Cardiac muscle cell (in vitro differentiated cells and primary cell): ENCODE data around the gene ZBTB8OS. TPM values are rescaled to one million over a fixed set of nuclear protein-coding genes. Genes with fewer than 3 reads are reported as not detected.

Source experiments
- DNase-seq, 2 donors: peaks; one replicate each; pipeline versions ENCODE4 v3.0.0 to v3.0.0-alpha.2; 2010 to 2017; ENCODE audit warnings: low read depth in 1 of 2, low spot score in 1 of 2
- H3K27ac ChIP-seq: fragments of 200-600 bp; sonication (generic); 2 replicates; pipeline ENCODE4 v1.5.1; 2016
- H3K27me3 ChIP-seq: fragments of 200-600 bp; sonication (generic); 2 replicates; pipeline ENCODE4 v1.6.0; 2016; ENCODE audit warnings: control low read depth
- H3K36me3 ChIP-seq: fragments of 200-600 bp; sonication (generic); 2 replicates; pipeline ENCODE4 v1.5.1; 2016; ENCODE audit warnings: control low read depth
- H3K4me1 ChIP-seq: fragments of 200-600 bp; sonication (generic); 2 replicates; pipeline ENCODE4 v1.8.1; 2017; ENCODE audit warnings: low read depth, mild to moderate bottlenecking, mixed run types
- H3K4me3 ChIP-seq: fragments of 200-600 bp; sonication (generic); 2 replicates; pipeline ENCODE4 v1.5.1; 2016; ENCODE audit warnings: mild to moderate bottlenecking
- H3K9me3 ChIP-seq: fragments of 200-600 bp; sonication (generic); 2 replicates; pipeline ENCODE4 v1.5.1; 2017; ENCODE audit warnings: low read depth, mild to moderate bottlenecking, control low read depth
- polyA plus RNA-seq: library from polyadenylated mRNA; unstranded; fragments of >200 nt; fragmentation: Nextera tagmentation; extraction: Ambion mirVana; gene quantifications from 2 replicates; pipeline ENCODE4 v1.2.1, GENCODE V29; 2016
- total RNA-seq: library from RNA; depleted of rRNA; stranded (reverse); fragments of >200 nt; gene quantifications from 2 replicates; pipeline ENCODE4 v1.2.3, GENCODE V29; 2016
- TF ChIP-seq, protein P1 (sequence below): IDR thresholded peaks from 2 replicates; pipeline ENCODE4 v1.5.1; 2012; ENCODE audit warnings: low read depth, mild to moderate bottlenecking, low read length

Gene ZBTB8OS
- total and polyA plus RNA-seq, 2 experiments from 2014 or later, result 37.1 to 66.8 TPM

DNA sequence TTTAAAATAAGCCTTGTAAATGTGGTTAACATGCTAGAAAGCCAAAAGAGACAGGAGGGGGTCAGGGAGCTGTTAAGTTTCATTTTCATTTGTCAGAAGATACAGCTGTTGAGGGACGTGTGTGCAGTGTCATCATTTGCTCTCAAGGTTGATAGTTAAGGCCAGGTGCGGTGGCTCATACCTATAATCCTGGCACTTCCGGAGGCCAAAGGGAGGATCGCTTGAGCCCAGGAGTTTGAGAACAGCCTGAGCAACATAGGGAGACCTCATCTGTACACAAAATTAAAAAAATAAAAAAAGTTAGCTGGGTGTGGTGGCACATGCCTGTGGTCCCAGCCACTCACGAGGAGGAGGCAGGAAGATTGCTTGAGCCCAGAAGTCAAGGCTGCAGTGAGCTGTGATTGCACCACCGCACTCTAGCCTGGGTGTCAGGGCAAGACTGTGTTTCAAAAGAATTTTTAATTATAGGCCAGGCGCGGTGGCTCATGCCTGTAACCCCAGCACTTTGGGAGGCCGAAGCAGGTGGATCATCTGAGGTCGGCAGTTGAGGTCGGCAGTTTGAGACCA is 22.7 kb downstream of the ZBTB8OS start:
- TF ChIP-seq, protein P1, sequence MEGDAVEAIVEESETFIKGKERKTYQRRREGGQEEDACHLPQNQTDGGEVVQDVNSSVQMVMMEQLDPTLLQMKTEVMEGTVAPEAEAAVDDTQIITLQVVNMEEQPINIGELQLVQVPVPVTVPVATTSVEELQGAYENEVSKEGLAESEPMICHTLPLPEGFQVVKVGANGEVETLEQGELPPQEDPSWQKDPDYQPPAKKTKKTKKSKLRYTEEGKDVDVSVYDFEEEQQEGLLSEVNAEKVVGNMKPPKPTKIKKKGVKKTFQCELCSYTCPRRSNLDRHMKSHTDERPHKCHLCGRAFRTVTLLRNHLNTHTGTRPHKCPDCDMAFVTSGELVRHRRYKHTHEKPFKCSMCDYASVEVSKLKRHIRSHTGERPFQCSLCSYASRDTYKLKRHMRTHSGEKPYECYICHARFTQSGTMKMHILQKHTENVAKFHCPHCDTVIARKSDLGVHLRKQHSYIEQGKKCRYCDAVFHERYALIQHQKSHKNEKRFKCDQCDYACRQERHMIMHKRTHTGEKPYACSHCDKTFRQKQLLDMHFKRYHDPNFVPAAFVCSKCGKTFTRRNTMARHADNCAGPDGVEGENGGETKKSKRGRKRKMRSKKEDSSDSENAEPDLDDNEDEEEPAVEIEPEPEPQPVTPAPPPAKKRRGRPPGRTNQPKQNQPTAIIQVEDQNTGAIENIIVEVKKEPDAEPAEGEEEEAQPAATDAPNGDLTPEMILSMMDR, result no peak
- no peaks in the 10 kb centered on the region for H3K27me3 ChIP-seq
- H3K4me3 ChIP-seq, result no peak overlapping the region
- DNase-seq, result no peak
- H3K9me3 ChIP-seq, result no peaks in the 10 kb centered on the region
- peaks cover 9% of the 10 kb centered on the region for H3K36me3 ChIP-seq
- H3K27ac ChIP-seq, result no peak overlapping the region
- no peaks in the 10 kb centered on the region for H3K4me1 ChIP-seq

DNA sequence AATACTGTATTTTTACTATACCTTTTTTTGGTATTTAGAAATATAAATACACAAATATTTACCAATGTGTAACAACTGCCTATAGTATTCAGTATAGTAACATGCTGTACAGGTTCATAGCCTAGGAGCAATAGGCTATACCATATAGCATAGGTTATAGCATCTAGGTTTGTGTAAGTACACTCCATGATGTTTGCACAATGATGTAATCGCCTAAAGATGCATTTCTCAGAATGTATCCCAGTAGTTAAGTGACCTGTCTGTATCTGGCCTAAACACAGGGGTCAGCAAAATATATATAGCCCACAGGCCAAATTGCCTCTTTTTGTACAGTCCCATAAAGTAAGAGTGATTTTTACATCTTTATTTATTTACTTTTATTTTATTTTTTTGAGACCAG is 24.2 kb downstream of the ZBTB8OS start:
- Histone ChIP-seq H3K27me3 (no peaks in the 10 kb centered on the region), H3K36me3 (peaks cover 9% of the 10 kb centered on the region), H3K4me3 (no peak overlapping the region), H3K4me1 (no peaks in the 10 kb centered on the region), H3K9me3 (no peaks in the 10 kb centered on the region), H3K27ac (no peak overlapping the region)
- no peak for DNase-seq
- TF ChIP-seq, protein P1, result no peak

DNA sequence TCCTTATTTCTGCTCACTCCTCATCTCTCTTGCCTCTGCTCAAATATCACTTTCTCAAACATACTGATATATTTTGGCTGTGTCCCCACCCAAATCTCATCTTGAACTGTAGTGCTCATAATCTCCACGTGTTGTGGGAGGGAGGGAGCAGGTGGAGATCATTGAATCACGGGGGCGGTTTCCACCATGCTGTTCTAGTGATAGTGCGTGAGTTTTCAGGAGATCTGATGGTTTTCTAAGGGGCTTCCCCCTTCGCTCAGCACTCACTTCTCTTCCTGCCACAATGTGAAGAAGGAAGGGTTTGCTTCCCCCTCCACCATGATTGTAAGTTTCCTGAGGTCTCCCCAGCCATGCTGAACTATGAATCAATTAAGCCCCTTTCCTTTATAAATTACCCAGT is 26.6 kb downstream of the ZBTB8OS start:
- Histone ChIP-seq H3K9me3 (no peaks in the 10 kb centered on the region), H3K4me1 (no peaks in the 10 kb centered on the region), H3K27ac (no peak overlapping the region), H3K4me3 (no peak overlapping the region), H3K36me3 (peaks cover 9% of the 10 kb centered on the region), H3K27me3 (no peaks in the 10 kb centered on the region)
- TF ChIP-seq, protein P1, result no peak
- DNase-seq, result no peak

DNA sequence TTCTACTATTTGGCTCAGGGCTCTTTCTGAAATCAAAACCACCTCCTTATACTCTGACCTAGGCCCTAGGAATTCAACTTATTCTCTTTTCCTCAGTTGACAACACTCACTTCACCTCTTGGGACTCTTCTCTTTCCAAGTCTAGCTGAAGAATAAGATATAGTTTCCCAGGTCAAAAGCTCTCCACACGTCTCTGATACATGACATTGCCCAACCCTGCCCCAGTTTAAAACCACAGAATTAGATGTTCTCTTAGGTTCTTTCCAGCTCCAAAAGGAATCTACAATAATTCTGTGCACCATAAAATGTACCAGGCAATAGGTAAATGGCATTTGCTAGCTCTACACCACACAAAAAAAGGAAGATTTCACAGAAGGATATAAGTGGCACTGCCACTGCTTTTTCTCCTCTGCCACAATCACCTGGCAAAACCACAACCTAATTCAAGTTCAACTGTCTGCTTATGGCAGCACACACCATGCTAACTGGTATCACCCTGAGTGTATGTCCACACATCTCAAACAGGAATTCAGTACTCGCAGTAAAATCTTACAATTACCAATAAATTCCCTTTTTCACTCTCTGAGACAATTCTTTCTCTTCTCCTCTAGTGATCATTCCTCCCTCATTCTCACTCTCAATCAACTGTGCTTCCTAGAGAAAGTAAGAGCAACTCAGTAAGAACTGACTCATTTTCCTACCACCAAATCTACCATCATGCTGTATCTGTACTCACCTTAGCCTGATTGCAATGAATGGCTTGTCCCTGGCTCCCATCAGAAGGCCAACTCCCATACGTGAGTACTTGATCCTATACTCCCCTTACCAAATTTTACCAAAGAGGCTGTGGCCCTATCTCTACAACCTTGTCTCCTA is 27.3 kb downstream of the ZBTB8OS start:
- no peaks in the 10 kb centered on the region for H3K27me3 ChIP-seq
- no peak overlapping the region for H3K27ac ChIP-seq
- no peaks in the 10 kb centered on the region for H3K9me3 ChIP-seq
- TF ChIP-seq, protein P1, result no peak
- DNase-seq, result no peak
- H3K4me1 ChIP-seq, result no peaks in the 10 kb centered on the region
- no peak overlapping the region for H3K4me3 ChIP-seq
- H3K36me3 ChIP-seq, result peaks cover 7% of the 10 kb centered on the region

DNA sequence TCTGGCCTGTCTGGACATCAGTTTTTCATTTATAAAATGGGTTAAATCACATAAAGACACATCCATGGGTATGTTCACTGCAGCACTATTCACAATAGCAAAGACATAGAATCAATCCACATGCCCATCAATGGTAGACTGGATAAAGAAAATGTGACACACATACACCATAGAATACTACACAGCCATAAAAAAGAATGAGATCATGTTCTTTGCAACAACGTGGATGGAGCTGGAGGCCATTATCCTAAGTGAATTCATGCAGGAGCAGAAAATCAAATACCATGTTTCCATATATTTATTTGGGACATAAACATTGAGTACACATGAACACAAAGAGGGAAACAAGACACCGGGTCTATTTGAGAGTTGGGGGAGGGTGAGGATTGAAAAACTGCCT is 28.1 kb downstream of the ZBTB8OS start:
- Histone ChIP-seq H3K36me3 (peaks cover 1% of the 10 kb centered on the region), H3K27ac (no peak overlapping the region), H3K4me3 (no peak overlapping the region), H3K4me1 (no peaks in the 10 kb centered on the region), H3K9me3 (no peaks in the 10 kb centered on the region), H3K27me3 (no peaks in the 10 kb centered on the region)
- DNase-seq, result no peak
- TF ChIP-seq, protein P1, result no peak
